BLaER1 treated with 17β-estradiol and CSF1 and Interleukin-3, amounts not matched to agents 10 nM and 100 nM (cell line): ENCODE results near the gene SLC48A1.

Experiments
- H3K27ac ChIP-seq, 11 experiments: shearing (Covaris generic); formaldehyde crosslinking; 2 replicates each; pipeline ENCODE4 v1.8.1; 2022
- H3K27me3 ChIP-seq, 11 experiments: shearing (Covaris generic); formaldehyde crosslinking; 2 replicates each; pipeline ENCODE4 v1.8.1; 2022
- H3K36me3 ChIP-seq, 11 experiments: shearing (Covaris generic); formaldehyde crosslinking; 2 replicates each; pipeline ENCODE4 v1.8.1; 2022
- H3K4me1 ChIP-seq, 10 experiments: shearing (Covaris generic); formaldehyde crosslinking; 2 replicates each; pipeline ENCODE4 v1.8.1; 2022
- H3K4me2 ChIP-seq, 11 experiments: shearing (Covaris generic); formaldehyde crosslinking; 2 replicates each; pipeline ENCODE4 v1.8.1; 2022
- H3K4me3 ChIP-seq, 10 experiments: shearing (Covaris generic); formaldehyde crosslinking; 2 replicates each; pipeline ENCODE4 v1.8.1; 2022
- H3K9ac ChIP-seq, 11 experiments: shearing (Covaris generic); formaldehyde crosslinking; 2 replicates each; pipeline ENCODE4 v1.8.1; 2022
- H3K9me3 ChIP-seq, 11 experiments: shearing (Covaris generic); formaldehyde crosslinking; replicated peaks in 1 of 11; 2 replicates each; pipeline ENCODE4 v1.8.1; 2022
- H4K20me1 ChIP-seq, 11 experiments: shearing (Covaris generic); formaldehyde crosslinking; 2 replicates each; pipeline ENCODE4 v1.8.1; 2022
- Cebpa-rat ChIP-seq, 11 experiments: shearing (Covaris generic); IDR thresholded peaks; 2 replicates each; pipeline ENCODE4 v1.8.1; 2022

SLC48A1 gene

GRCh38 chr12:47767216-47767724, 5.8 kb upstream of the SLC48A1 start:
- Histone ChIP-seq H3K4me3 (no peak overlapping the region), H4K20me1 (no peaks in the 10 kb centered on the region; a peak in 1 of 22 replicates), H3K4me2 (peak overlapping the region in 3 of 11 experiments; percentile 23 to 53 (median 51); a peak in 3 of 22 replicates), H3K4me1 (peaks cover 26 to 62% (median 49%) of the 10 kb centered on the region in 10 experiments), H3K9me3 (no peaks in the 10 kb centered on the region), H3K36me3 (no peaks in the 10 kb centered on the region), H3K27me3 (no peaks in the 10 kb centered on the region; a peak in 1 of 22 replicates), H3K9ac (no peak overlapping the region; a peak in 1 of 22 replicates), H3K27ac (no peak overlapping the region)
- no peak for TF ChIP-seq Cebpa-rat (IDR thresholded peaks at IDR 0.05)

GRCh38 chr12:47768323-47768811, 4.7 kb upstream of the SLC48A1 start:
- peaks cover 23 to 53% (median 42%) of the 10 kb centered on the region in 10 experiments for H3K4me1 ChIP-seq

GRCh38 chr12:47769234-47770085, 3.6 kb upstream of the SLC48A1 start:
- Histone ChIP-seq H3K36me3 (no peaks in the 10 kb centered on the region), H3K9ac (no peak overlapping the region), H3K27ac (no peak overlapping the region), H3K4me3 (no peak overlapping the region), H3K27me3 (no peaks in the 10 kb centered on the region; a peak in 1 of 22 replicates), H4K20me1 (peaks cover 0 to 5% (median 0%) of the 10 kb centered on the region in 11 experiments; a peak in 2 of 22 replicates), H3K4me1 (peaks cover 19 to 52% (median 41%) of the 10 kb centered on the region in 10 experiments), H3K4me2 (peak overlapping the region in 5 of 11 experiments; percentile 23 to 58 (median 50); a peak in 8 of 22 replicates), H3K9me3 (no peaks in the 10 kb centered on the region)
- no peak for TF ChIP-seq Cebpa-rat (IDR thresholded peaks at IDR 0.05)

More at GRCh38 chr12:47768323-47768811, 4.7 kb upstream of the SLC48A1 start:
- no peaks in the 10 kb centered on the region for H3K9me3 ChIP-seq
- TF ChIP-seq Cebpa-rat (IDR thresholded peaks at IDR 0.05): no peak
- no peaks in the 10 kb centered on the region for H3K36me3 ChIP-seq
- no peak overlapping the region for H3K9ac ChIP-seq
- no peaks in the 10 kb centered on the region; a peak in 1 of 22 replicates for H4K20me1 ChIP-seq
- H3K27me3 ChIP-seq: no peaks in the 10 kb centered on the region; a peak in 1 of 22 replicates
- no peak overlapping the region for H3K4me3 ChIP-seq
- H3K27ac ChIP-seq: no peak overlapping the region
- no peak overlapping the region for H3K4me2 ChIP-seq

- Histone ChIP-seq H3K4me2 (peak overlapping the region in 6 of 11 experiments; percentile 9 to 58 (median 49); a peak in 12 of 22 replicates), H3K36me3 (no peaks in the 10 kb centered on the region), H3K4me1 (peaks cover 25 to 55% (median 43%) of the 10 kb centered on the region in 10 experiments), H3K27ac (no peak overlapping the region), H3K27me3 (no peaks in the 10 kb centered on the region; a peak in 1 of 22 replicates), H3K9me3 (no peaks in the 10 kb centered on the region), H3K4me3 (no peak overlapping the region), H3K9ac (no peak overlapping the region), H4K20me1 (peaks cover 0 to 8% (median 0%) of the 10 kb centered on the region in 11 experiments; a peak in 1 of 22 replicates)
- TF ChIP-seq Cebpa-rat (IDR thresholded peaks at IDR 0.05): peak; percentile 75 to 97 (median 92)
These were observed 2.8 kb upstream of the SLC48A1 start for GRCh38 chr12:47770086-47770726.

GRCh38 chr12:47771304-47771703, 1.7 kb upstream of the SLC48A1 start:
- no peak for TF ChIP-seq Cebpa-rat (IDR thresholded peaks at IDR 0.05)
- Histone ChIP-seq H4K20me1 (peaks cover 0 to 10% (median 0%) of the 10 kb centered on the region in 11 experiments; a peak in 3 of 22 replicates), H3K4me3 (no peak overlapping the region), H3K4me1 (peaks cover 36 to 55% (median 45%) of the 10 kb centered on the region in 10 experiments), H3K36me3 (no peaks in the 10 kb centered on the region), H3K9ac (no peak overlapping the region), H3K27ac (no peak overlapping the region), H3K9me3 (no peaks in the 10 kb centered on the region), H3K4me2 (no peak overlapping the region), H3K27me3 (no peaks in the 10 kb centered on the region; a peak in 1 of 22 replicates)

GRCh38 chr12:47772094-47772660, 861 bp upstream of the SLC48A1 start:
- TF ChIP-seq Cebpa-rat (IDR thresholded peaks at IDR 0.05): no peak
- H4K20me1 ChIP-seq: peaks cover 0 to 10% (median 0%) of the 10 kb centered on the region in 11 experiments; a peak in 3 of 22 replicates
- H3K27me3 ChIP-seq: no peaks in the 10 kb centered on the region; a peak in 1 of 22 replicates
- H3K36me3 ChIP-seq: no peaks in the 10 kb centered on the region
- H3K4me2 ChIP-seq: peak overlapping the region; percentile 78 to 99 (median 98); a peak in 20 of 22 replicates
- H3K27ac ChIP-seq: no peak overlapping the region
- H3K9ac ChIP-seq: peak overlapping the region in 1 of 11 experiments; percentile 83; a peak in 1 of 22 replicates
- H3K4me1 ChIP-seq: peaks cover 39 to 56% (median 47%) of the 10 kb centered on the region in 10 experiments
- H3K9me3 ChIP-seq: no peaks in the 10 kb centered on the region
- peak overlapping the region in 2 of 10 experiments; percentile 81 to 82; a peak in 2 of 20 replicates for H3K4me3 ChIP-seq

- H3K36me3 ChIP-seq: no peaks in the 10 kb centered on the region
- TF ChIP-seq Cebpa-rat (IDR thresholded peaks at IDR 0.05): no peak
- peaks cover 44 to 61% (median 51%) of the 10 kb centered on the region in 10 experiments for H3K4me1 ChIP-seq
- H3K27me3 ChIP-seq: no peaks in the 10 kb centered on the region; a peak in 1 of 22 replicates
- peak overlapping the region in 6 of 11 experiments; percentile 14 to 95 (median 79); a peak in 6 of 22 replicates for H3K27ac ChIP-seq
- H3K4me3 ChIP-seq: peak overlapping the region; percentile 69 to 86 (median 82)
- peaks cover 0 to 10% (median 0%) of the 10 kb centered on the region in 11 experiments; a peak in 3 of 22 replicates for H4K20me1 ChIP-seq
- H3K9me3 ChIP-seq: no peaks in the 10 kb centered on the region
- peak overlapping the region; percentile 73 to 87 (median 82); a peak in 20 of 22 replicates for H3K9ac ChIP-seq
- peak overlapping the region; percentile 78 to 99 (median 98) for H3K4me2 ChIP-seq
These were observed 338 bp upstream of the SLC48A1 start for GRCh38 chr12:47772738-47773061.

- Histone ChIP-seq H3K4me3 (peak overlapping the region; percentile 69 to 86 (median 82)), H3K4me1 (peaks cover 57 to 74% (median 64%) of the 10 kb centered on the region in 10 experiments), H3K4me2 (peak overlapping the region; percentile 92 to 100 (median 98)), H3K27ac (peak overlapping the region; percentile 51 to 95 (median 88); a peak in 21 of 22 replicates), H3K27me3 (no peaks in the 10 kb centered on the region; a peak in 1 of 22 replicates), H3K9me3 (no peaks in the 10 kb centered on the region), H3K36me3 (no peaks in the 10 kb centered on the region), H4K20me1 (peaks cover 0 to 14% (median 4%) of the 10 kb centered on the region in 11 experiments; a peak in 6 of 22 replicates), H3K9ac (peak overlapping the region; percentile 73 to 87 (median 82))
- no peak for TF ChIP-seq Cebpa-rat (IDR thresholded peaks at IDR 0.05)
These were observed 981 bp downstream of the SLC48A1 start for GRCh38 chr12:47773858-47774580.
